ENCODE measurements around the gene KCNC3. TPM values are rescaled to one million over a fixed set of nuclear protein-coding genes. Genes with fewer than 3 reads are reported as not detected.
"Not testable (repeated sequence)": the region's sequence is repeated elsewhere in the genome, so short reads cannot be mapped to it uniquely, and the experiment has no call there.

The KCNC3 gene
- total RNA-seq, 1 donor from 2014 or later, result 2.0 TPM

DNA sequence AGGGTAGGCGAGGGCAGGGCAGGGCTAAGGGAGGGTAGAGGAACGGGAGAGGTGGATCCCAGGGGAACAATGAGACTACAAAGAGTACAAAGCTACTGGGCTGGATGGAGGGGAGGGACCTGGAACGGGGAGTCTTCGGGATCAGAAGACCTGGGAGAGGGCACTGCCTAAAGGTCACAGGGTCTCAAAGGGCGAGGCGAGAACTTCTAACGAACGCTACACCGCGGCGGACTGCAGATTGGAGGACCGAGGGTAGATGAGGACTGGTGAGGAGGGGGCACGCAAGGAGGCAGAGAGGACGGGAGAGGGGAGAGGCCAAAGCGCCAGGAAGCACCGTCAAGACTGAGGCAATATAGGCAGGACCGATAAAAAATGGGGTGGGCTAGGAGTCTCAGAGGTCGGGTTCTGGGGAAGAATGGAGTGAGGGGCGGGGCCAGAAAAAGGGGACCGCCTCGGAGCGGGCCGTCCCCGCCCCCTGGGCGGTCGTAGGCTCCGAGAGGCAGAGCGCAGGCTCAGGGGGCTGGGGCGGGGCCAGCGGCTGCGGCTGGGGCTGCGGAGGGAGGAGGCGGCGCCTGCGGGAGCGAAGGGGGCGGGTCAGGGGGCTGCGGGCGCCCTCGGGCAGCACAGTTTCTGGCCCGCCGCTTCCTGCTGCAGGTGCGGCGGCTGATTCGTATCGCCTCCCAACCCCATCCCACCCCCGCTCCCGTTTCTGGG, 1.3 kb upstream of the KCNC3 start:
- peak; percentile 62 for ATAC-seq (ENCODE audit: poor library complexity)

DNA sequence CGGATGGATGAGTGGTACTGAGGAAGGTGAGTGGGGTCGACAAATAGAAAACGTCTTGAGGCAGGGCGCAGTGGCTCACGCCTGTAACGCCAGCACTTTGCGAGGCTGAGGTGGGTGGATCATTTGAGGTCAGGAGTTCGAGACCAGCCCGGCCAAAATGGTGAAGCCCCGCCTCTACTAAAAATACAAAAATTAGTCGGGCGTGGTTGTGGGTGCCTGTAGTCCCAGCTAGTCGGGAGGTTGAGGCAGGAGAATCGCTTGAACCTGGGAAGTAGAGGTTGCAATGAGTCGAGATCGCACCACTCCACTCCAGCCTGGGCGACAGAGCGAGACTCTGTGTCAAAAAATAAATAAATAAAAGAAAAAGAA, 733 bp upstream of the KCNC3 start:
- DNase-seq; intact Hi-C loops (cut with DNase I); ATAC-seq (ENCODE audit: poor library complexity): not testable (repeated sequence)

More for the DNA sequence above, 1.3 kb upstream of the KCNC3 start:
- peak; percentile 89 for DNase-seq
- intact Hi-C loops (cut with DNase I), result no loop called here

DNA sequence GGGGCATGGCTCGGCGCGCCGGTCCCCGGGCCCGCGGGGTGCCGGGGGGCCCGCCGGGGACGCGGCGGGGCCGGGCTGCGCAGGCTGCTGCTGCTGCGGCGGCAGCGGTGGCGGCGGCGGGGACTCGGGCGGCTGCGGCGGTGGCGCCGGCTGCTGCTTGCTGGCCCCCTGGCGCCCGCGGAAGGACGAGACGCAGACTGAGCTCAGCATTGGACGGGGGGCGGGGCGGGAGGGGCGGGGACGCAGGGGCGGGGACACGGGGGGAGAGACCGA, 368 bp downstream of the KCNC3 start:
- DNase-seq, result no peak
- intact Hi-C loops (cut with DNase I), result no loop called here
- no peak for ATAC-seq (ENCODE audit: poor library complexity)

DNA sequence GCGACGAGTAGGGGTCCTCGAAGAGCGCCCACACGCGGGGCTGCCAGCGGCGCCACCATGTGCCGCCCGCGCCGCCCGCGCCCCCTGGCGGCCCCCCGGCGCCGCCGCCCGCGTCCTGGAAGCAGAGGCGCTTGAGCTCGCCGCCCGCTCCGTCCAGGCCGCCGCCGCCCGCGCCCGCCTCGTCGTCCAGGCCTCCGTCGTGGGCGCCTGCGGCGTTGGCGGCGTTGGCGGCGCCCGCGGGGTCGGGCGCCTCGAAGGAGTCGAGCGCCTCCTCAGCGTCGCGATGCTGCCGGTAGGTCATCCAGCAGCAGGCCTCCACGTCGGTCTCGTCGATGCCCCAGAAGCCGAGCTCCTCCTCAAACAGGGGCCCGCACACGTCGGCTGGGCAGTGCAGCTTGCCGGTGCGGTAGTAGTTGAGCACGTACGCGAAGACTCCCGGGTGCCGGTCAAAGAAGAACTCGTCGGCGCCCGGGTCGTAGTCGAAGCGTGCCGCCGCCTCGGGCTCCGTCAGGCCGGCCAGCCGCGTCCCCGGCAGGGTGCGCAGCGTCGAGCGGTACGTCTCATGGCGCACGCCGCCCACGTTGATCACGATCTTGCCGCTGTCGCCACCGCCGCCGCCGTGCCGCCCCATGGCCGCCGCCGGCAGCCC, 829 bp downstream of the KCNC3 start:
- ATAC-seq (ENCODE audit: poor library complexity), result no peak
- DNase-seq, result no peak

DNA sequence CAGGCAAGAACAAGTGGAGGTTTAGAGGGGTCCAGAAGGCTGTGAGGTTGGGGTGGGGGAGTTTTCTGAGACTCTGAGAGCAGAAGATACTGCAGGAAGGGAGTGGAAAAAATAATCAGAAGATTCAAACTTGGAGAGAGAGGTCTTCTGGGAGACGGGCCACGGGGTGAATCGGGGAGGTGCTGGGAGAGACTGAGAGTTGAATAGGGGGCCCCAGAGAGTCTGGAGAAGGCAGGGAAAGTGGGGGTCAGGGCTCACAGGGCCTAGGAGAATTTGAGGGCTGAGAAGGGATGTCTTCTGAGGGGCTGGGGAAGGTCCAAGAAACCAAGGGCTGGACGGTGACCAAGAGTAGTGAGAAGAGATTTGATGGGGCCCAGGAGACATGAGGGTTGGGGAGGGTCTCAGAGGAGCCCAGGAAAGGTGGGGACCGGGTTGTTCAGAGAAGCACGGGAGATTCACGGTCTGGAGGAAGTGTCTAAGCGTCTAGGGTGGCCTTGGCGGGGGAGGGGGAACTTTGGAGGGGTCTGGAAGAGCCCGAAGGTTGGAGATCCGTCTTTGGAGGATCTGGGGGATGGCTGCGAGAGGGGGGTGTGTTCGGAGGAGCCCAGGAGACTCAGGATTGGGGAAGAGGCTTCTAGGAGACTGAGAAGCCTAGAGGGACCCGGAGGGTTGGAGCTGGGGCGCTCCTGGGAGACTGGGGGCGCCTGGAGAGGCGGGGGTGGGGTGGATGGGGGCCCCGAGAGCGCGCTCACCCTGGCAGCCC, 1.5 kb downstream of the KCNC3 start:
- intact Hi-C loops (cut with DNase I), result no loop called here

More for the DNA sequence above, 829 bp downstream of the KCNC3 start:
- intact Hi-C loops (cut with DNase I), result no loop called here

DNA sequence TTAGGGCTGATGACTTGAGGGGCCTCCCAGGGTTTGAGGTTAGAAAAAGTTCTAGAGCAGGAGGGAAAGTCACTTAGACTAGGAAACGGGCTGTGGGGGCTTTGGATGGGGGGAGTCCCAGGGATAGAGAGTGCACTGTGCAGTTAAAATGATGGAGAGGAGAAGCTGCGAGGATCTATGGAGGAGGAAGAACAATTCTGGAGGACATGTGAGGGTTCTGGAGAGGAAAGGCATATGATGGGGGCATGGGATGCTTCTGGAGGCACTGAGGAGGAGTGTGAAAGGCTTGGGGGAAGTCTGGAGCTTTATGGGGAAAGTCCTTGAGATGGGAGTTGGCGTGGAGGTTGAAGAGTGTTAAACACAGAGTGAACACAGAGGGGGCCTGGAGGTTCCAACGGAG, 2.2 kb downstream of the KCNC3 start:
- DNase-seq (no peak), ATAC-seq (ENCODE audit: poor library complexity) (no peak)
- intact Hi-C loops (cut with DNase I), result no loop called here

More for the DNA sequence above, 1.5 kb downstream of the KCNC3 start:
- no peak for ATAC-seq (ENCODE audit: poor library complexity)
- no peak for DNase-seq

DNA sequence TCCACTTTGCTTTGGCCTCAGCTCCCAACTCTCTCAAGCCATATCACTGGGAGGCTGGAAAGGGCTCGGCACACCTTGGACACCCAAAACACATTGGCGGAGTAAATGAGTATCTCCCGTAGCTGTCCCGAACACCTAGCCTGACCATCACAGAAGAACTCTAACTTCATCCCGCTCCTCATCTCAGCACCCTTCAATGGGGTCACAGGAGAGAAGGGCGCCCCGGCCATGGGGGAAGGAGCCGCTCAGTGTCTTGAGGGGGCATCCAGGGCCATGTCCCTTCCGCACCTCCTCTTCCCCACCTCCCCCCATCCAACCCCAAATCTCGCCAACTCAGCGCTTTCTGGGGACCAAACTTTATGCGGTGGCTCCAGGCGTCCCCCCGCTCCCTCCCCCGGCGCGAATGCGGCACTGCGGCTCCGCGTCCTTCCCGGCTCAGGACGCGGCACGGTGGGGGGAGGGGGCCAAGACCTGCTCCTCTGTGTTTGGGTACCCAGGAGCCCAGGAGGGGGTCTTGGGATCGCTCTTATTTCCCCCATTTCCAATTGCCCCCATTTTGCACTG, 3.0 kb downstream of the KCNC3 start:
- intact Hi-C loops (cut with DNase I), result no loop called here
- ATAC-seq (ENCODE audit: poor library complexity), result no peak
- DNase-seq, result no peak

DNA sequence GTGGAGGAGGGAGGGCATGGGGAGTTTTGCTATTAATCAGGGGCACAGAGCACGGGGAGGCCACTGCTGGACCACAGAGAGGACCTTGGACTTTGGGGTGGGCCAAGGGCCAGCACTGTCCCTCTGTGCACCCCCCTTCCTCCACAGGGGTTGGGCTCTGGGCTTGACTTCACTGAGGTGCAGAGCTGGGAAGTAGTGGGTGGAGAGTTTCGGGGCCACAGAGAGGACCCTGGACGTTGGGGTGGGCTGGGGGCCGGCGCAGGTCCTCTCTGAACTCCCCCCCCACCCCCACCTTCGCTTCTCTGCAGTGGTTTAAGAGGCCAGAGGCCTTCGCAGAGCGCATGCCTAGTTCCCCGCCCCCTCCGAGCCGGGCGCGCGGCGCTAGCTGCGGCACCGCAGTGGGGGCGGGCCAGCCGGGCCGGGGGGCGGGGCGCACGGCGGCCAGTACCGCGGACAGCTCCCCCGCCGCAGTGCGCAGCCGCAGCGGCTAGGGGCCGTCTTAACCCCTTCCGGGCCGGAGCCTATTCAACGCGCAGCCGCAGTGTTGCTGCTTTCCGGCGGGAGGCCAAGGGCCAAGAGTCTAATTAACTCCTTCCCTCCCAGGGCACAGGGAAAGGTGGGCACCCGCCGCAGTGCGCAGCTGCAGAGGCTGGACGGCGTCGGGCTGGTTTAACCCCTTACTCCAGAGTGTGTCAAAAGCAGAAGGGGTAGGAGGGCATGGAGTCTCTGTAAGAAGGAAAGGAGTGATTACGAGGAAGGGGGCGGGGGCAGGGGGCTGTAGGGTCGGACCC, 3.7 kb downstream of the KCNC3 start:
- DNase-seq (peak; percentile 73), ATAC-seq (ENCODE audit: poor library complexity) (peak; percentile 63)
- intact Hi-C loops (cut with DNase I), result no loop called here

DNA sequence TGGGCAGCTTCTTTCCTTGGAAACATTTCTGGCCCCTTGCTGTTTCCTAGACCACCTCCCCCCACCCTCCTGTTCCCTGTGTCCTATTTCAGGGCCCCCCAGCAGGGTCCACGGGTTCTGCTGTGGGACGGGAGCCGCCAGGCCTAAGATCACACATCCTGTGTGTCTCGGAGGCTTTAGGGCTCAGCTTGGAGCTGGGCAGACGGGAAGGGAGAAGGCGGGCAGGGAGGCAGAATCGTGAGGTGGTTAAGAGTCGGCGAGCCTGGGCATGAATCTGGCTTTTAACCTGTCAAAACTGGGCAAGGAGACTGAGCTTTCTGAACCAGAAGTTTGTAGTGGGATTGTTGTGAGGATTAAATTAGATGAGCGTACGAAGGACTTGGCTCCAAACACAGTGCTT, 4.8 kb downstream of the KCNC3 start:
- DNase-seq (no peak), ATAC-seq (ENCODE audit: poor library complexity) (no peak)
- intact Hi-C loops (cut with DNase I), result no loop called here

DNA sequence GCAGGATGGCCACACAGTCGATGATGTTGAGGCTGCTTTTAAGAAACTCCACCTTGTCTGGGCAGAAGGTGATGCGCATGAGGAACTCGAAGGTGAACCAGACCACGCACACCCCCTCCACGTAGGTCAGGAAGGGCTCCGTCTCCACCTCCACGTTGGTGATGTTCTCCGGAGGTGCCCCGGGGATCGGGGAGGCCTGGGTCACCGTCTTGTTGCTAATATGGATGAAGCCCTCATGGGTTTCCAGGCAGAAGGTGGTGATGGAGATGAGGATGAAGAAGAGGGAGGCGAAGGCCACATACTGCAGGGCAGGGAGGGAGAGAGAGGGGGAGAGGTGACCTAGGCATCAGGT, 5.4 kb downstream of the KCNC3 start:
- ATAC-seq (ENCODE audit: poor library complexity) (no peak), DNase-seq (no peak)
- intact Hi-C loops (cut with DNase I), result no loop called here

DNA sequence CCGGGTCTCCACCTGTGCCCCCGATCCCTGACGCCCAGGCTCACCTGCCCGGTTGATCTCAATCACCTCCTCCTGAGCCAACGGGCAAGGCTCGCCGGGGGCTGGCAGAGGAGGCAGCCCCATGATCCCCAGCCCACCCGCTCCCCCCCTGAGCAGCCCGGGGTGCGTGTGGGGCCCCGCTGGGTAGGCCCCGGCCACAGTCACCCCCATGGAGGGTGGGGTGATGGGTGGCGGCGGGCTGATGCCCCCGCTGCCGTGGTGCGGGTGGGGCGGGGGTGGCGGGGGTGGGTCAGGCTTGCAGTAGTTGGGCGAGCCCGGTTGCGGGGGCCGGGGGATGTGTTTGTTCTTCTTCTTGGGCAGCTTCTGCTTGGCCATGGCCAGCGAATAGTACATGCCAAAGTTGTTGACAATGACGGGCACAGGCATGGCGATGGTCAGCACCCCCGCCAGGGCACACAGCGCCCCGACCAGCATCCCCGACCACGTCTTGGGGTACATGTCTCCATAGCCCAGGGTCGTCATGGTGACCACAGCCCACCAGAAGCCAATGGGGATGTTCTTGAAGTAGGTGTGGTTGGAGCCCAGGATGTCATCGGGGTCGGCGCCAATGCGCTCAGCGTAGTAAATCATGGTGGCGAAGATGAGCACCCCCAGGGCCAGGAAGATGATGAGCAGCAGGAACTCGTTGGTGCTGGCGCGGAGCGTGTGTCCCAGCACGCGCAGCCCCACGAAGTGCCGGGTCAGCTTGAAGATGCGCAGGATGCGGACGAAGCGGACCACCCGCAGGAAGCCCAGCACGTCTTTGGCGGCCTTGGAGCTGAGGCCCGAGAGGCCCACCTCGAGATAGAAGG, 6.0 kb downstream of the KCNC3 start:
- intact Hi-C loops (cut with DNase I), result no loop called here
- DNase-seq (no peak), ATAC-seq (ENCODE audit: poor library complexity) (no peak)

DNA sequence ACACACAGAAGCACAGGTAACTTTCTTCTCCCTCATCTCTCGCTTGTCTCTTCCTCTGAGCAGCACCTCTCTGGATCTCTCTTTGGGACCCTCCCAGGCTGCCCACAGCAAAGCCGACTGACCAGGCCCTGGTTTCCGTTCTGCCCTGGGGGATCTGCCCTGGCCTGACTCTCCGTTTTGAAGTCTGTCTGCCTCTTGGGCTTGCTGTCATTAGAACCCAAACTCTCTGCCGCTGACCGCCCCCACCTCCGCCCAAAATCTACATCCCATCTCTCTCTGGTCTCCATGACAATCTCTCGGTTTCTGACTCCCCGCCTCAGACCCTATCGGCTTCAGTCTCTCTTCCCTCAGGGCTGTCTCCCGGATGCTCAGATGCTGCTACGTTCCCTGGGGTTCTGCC, 6.9 kb downstream of the KCNC3 start:
- DNase-seq, result no peak
- intact Hi-C loops (cut with DNase I), result no loop called here
- ATAC-seq (ENCODE audit: poor library complexity), result no peak

DNA sequence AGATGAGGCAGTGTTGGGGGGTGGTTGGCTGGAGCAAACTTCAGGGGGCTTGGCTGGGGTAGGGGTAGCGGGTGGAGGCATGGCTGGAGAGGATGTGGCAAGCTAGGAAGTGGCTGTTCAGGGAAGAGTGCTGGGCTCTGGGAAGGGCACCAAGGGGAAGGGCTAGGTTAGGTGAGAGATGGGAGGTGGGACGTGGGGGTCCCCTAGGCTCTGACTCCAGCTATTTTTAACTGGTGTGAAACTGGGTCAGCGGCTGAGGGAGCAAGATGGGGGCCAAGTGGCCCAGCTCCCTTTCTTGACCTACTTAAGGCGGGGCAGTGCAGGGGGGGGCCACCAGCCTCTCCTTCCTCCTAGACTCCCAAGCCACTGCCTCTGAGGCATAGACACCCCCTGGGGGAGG, 7.3 kb downstream of the KCNC3 start:
- DNase-seq, result no peak
- ATAC-seq (ENCODE audit: poor library complexity), result no peak
- intact Hi-C loops (cut with DNase I), result no loop called here

DNA sequence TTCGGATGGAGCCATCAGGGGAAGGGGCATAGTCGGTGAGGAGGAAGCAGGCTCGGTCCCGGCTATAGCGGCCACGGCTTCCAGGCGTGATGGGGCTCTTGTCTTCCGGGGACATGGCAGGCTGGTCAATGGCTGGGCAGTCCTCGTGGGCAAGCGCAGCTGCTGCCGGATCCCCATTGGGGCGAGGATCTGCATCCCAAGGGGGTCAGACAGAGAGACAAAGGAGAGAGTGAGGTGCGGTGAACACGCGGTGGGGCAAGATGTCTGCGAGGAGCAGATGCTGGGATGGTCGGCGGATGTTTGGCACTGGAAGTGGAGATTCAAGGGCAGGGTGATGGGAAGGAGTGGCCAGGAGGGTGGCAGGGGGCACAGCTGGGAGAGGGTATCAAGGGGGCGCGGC, 8.6 kb downstream of the KCNC3 start:
- DNase-seq (no peak), ATAC-seq (ENCODE audit: poor library complexity) (no peak)
- intact Hi-C loops (cut with DNase I), result no loop called here

DNA sequence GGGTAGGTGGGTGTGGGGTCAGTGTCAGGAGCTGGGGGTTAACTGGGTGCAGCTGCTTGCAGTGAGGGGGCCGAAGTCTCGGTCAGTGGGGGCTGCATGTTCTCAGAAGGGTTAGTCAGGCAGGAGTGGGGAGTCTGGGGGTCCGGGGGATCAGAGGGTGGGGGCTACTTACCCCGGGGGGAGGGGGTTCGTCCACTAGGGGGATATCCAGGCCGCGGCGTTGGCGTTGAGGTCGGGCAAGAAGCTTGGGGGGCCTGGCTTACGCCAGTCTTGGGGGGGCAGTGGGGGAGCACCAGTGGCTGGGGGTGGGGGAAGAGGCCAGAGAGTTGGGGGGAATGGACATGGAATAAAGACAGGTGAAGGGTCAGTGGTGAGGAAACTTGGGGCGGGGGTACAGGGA, 9.1 kb downstream of the KCNC3 start:
- intact Hi-C loops (cut with DNase I), result no loop called here
- DNase-seq (no peak), ATAC-seq (ENCODE audit: poor library complexity) (no peak)

DNA sequence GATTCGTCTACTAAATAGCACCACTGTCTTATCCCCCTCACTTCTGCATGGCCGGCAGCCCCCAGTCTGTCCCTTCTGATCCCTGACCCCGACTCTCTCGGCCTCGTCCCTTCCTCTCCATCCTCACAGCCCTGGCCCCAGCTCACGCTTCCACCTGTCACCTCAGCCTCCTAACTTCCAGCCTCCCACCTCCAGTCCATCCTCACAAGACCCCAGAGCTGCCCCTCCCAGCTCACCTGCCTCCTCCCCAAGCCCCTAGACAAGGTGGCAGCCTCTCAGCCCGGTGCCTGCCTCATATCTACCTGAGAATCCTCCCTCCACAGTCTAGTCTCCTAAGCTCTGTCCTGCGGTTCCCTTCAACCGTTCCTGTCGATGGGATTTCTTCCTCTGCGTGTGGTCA, 10.0 kb downstream of the KCNC3 start:
- intact Hi-C loops (cut with DNase I), result no loop called here
- no peak for DNase-seq
- ATAC-seq (ENCODE audit: poor library complexity), result no peak

DNA sequence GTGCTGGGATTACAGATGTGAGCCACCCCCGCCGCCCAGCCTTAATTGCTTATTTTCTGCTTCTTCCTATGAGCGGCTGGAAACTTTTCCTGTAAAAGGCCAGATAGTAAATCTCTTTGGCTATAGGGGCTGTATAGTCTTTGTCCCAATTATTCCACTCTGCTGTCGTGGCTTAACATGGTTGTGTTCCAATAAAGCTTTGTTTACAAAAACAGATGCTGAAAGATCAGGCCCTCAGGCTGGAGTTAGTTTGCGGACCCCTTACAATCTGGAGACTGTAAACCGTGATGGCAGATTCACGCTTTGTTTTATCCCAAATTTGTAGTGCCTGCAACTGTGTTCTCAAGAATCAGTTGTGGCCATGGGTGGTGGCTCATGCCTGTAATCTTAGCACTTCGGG, 10.7 kb downstream of the KCNC3 start:
- ATAC-seq (ENCODE audit: poor library complexity) (no peak), DNase-seq (no peak)
- intact Hi-C loops (cut with DNase I), result no loop called here

DNA sequence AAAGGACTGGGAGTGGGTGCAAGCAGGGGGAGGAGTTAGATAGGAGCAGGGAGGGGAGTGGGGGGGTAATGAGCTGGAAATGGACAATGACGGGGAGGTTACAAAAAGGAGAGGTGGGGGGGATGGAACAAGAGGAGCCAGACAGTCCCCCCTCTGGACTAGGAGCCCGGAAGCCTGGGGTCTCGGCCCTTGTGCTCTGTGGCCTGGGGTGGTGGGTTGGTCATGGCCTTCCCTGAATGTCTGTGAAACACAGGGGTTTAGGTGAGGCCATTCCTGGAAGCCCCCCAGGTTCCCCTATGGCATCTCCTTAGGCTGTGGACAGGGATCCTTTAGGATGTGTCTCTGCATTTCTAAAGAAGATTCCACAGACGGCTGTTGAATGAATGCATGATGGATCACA, 12.1 kb downstream of the KCNC3 start:
- no peak for ATAC-seq (ENCODE audit: poor library complexity)
- no peak for DNase-seq
- intact Hi-C loops (cut with DNase I), result no loop called here

Measured in Right ventricle myocardium superior (tissue), 1 donor.